ENCODE results near the gene PRKCE. TPM values are rescaled to one million over a fixed set of nuclear protein-coding genes. Genes with fewer than 3 reads are reported as not detected.
A peak's percentile ranks its signal among the peaks of the same experiment; 100 is the strongest.

Gene PRKCE
- total RNA-seq, 1 donor from 2014 or later, result 85.0 TPM

DNA sequence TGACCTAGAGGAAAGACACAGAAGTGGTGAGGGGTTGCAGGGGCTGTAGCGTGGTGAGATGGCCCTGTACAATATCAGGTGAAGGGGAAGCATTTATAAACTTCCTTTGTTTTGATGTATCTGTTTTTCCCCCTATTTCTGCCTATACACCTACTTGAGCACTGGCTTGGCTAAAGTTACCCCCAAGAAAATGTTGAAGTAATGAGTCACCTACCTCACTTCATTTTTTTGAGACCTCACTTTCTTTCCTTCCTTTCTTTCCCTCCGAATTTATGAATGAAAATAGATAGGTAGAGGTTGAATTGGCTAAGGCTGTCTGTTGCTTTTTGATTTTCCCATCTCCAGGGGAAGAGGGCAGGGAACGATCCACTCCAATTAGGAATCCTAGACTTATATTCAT, 414.6 kb downstream of the PRKCE start:
- no peaks in the 10 kb centered on the region for H3K36me3 ChIP-seq
- DNase-seq (no peak), ATAC-seq (no peak)
- no peak overlapping the region for H3K27ac ChIP-seq
- no peaks in the 10 kb centered on the region for H3K9me3 ChIP-seq
- H3K4me3 ChIP-seq, result no peak overlapping the region
- peaks cover 14% of the 10 kb centered on the region for H3K4me1 ChIP-seq
- TF ChIP-seq, protein P1, sequence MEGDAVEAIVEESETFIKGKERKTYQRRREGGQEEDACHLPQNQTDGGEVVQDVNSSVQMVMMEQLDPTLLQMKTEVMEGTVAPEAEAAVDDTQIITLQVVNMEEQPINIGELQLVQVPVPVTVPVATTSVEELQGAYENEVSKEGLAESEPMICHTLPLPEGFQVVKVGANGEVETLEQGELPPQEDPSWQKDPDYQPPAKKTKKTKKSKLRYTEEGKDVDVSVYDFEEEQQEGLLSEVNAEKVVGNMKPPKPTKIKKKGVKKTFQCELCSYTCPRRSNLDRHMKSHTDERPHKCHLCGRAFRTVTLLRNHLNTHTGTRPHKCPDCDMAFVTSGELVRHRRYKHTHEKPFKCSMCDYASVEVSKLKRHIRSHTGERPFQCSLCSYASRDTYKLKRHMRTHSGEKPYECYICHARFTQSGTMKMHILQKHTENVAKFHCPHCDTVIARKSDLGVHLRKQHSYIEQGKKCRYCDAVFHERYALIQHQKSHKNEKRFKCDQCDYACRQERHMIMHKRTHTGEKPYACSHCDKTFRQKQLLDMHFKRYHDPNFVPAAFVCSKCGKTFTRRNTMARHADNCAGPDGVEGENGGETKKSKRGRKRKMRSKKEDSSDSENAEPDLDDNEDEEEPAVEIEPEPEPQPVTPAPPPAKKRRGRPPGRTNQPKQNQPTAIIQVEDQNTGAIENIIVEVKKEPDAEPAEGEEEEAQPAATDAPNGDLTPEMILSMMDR (IDR thresholded peaks at IDR 0.05), result no peak
- intact Hi-C loops (cut with DNase I), result no loop called here
- no peaks in the 10 kb centered on the region for H3K27me3 ChIP-seq (ENCODE audit: low read depth)

GRCh38 chr2:46066601-46067000, 415.1 kb downstream of the PRKCE start:
- H3K4me1 ChIP-seq, result peaks cover 14% of the 10 kb centered on the region
- intact Hi-C loops (cut with DNase I), result no loop called here
- ATAC-seq, result no peak

GRCh38 chr2:46067062-46067461, 415.6 kb downstream of the PRKCE start:
- TF ChIP-seq, protein P1 (IDR thresholded peaks at IDR 0.05), result no peak
- no peaks in the 10 kb centered on the region for H3K36me3 ChIP-seq
- peak overlapping the region; percentile 2 for H3K27ac ChIP-seq
- peaks cover 15% of the 10 kb centered on the region for H3K4me1 ChIP-seq
- intact Hi-C loops (cut with DNase I), result no loop called here
- H3K9me3 ChIP-seq, result no peaks in the 10 kb centered on the region
- no peak overlapping the region for H3K4me3 ChIP-seq
- ATAC-seq, result no peak
- no peak for DNase-seq
- no peaks in the 10 kb centered on the region for H3K27me3 ChIP-seq (ENCODE audit: low read depth)

More at GRCh38 chr2:46066601-46067000, 415.1 kb downstream of the PRKCE start:
- Histone ChIP-seq H3K36me3 (no peaks in the 10 kb centered on the region), H3K27ac (no peak overlapping the region), H3K4me3 (no peak overlapping the region), H3K9me3 (no peaks in the 10 kb centered on the region), H3K27me3 (ENCODE audit: low read depth) (no peaks in the 10 kb centered on the region)
- TF ChIP-seq, protein P1 (IDR thresholded peaks at IDR 0.05), result no peak
- DNase-seq, result no peak

DNA sequence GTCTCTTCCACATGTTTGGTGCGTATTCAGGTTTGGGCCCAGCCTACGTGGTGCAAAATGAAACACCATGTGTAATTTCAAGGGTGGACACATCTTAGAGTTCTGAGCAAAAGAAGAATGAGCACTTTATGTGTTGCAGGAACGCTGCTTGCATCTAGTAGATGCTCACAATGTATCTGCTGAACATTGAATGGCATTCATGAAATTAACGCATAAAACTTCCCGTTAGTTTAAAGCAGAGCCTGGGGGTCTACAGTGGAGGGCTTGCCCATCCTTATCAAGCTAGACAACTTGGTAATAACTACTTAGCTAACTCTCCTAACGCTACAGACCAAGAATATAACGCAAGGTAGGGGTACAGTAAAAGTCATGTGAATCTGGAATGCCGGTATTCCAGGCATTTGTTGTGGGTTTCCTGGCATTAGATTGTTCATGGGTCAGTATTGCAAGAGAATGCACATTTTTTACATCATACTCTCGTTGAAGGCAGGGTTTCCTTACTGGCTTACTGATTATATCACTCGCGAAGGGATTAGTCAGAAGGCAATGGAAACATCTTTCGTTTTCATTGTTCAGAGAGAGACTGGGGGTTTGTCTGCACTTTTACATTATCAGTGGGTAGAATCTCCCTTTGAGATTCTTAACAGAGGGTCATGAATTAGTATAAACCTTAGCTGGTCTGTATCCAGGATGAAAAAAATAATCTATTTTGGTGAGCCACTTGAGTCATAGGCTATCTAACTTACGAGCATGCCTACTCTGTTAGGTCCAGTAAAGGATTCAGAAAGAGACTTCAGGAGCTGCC, 416.2 kb downstream of the PRKCE start:
- ATAC-seq (peak in 1 of 2 donors; percentile 51), DNase-seq (no peak)
- Histone ChIP-seq H3K36me3 (no peaks in the 10 kb centered on the region), H3K27ac (peak overlapping the region; percentile 42), H3K4me1 (peaks cover 15% of the 10 kb centered on the region), H3K4me3 (no peak overlapping the region), H3K9me3 (no peaks in the 10 kb centered on the region), H3K27me3 (ENCODE audit: low read depth) (no peaks in the 10 kb centered on the region)
- intact Hi-C loops (cut with DNase I), result no loop called here
- TF ChIP-seq, protein P1 (IDR thresholded peaks at IDR 0.05), result no peak

GRCh38 chr2:46068636-46069035, 417.2 kb downstream of the PRKCE start:
- Histone ChIP-seq H3K9me3 (no peaks in the 10 kb centered on the region), H3K4me1 (peaks cover 15% of the 10 kb centered on the region), H3K27me3 (ENCODE audit: low read depth) (no peaks in the 10 kb centered on the region), H3K36me3 (no peaks in the 10 kb centered on the region), H3K27ac (peak overlapping the region; percentile 42), H3K4me3 (no peak overlapping the region)
- DNase-seq, result no peak
- no peak for ATAC-seq
- intact Hi-C loops (cut with DNase I), result no loop called here
- TF ChIP-seq, protein P1 (IDR thresholded peaks at IDR 0.05), result no peak
